H4 (cell line): Measurements from ENCODE around the gene CACYBP. TPM values are rescaled to one million over a fixed set of nuclear protein-coding genes. Genes with fewer than 3 reads are reported as not detected.
"Not testable (repeated sequence)": the region's sequence is repeated elsewhere in the genome, so short reads cannot be mapped to it uniquely, and the experiment has no call there.

Experiments
- DNase-seq: peaks from one replicate; pipeline ENCODE4 v3.0.0-alpha.2; 2015; ENCODE audit warnings: low spot score
- total RNA-seq: library from RNA; depleted of rRNA; stranded (reverse); fragments of >200 nt; shearing (Covaris generic); gene quantifications from 2 replicates; pipeline ENCODE4 v1.2.3, GENCODE V29; 2014

CACYBP gene
- total RNA-seq, 1 experiment from 2014 or later: 205 TPM

DNA sequence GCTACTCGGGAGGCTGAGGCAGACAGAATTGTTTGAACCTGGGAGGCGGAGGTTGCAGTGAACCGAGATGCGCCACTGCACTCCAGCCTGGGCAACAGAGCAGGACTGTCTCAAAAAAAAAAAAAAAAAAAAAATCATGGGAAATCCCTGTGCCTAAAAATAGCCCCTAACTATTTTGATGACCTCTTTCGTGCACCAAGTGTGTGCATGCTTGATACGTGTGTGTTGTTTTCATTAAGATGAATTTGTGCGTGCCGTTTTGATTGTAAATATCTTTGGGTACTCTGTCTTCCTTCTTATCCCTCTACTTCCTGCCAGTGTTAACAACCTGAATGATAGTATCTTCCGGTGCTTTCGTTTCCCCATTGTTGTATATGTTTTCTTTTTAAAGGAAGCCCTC lies 9.8 kb downstream of the CACYBP start:
- no peak for DNase-seq

- DNase-seq: no peak
Observed at GRCh38 chr1:175013445-175013844, 13.7 kb downstream of the CACYBP start.

DNA sequence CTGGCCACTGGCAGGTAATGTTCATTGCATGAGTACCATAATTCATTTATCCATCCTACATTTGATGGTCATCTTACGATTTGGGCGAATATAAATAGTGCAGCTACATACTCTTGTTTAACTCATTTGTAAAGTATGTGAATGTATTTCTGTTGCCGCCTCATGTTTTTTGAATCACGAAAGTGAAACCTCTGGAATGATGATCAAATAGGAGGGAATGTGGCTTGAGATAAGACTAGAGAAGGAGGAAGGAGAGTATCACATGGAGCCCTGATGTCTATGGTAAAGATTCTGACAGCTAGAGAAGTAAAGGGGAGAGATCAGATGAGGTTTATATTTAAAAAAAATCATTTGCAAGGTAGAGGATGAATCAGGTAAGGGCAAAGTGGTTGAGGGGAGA lies 15.5 kb downstream of the CACYBP start:
- no peak for DNase-seq

GRCh38 chr1:175019524-175019923 lies 19.8 kb downstream of the CACYBP start:
- no peak for DNase-seq

GRCh38 chr1:175023043-175023921 lies 23.5 kb downstream of the CACYBP start, which contains the start of gene MRPS14:
TSS of gene MRPS14 (minus strand) at chr1:175023425. CDS start at chr1:175023408, 17 bp downstream.
- DNase-seq: peak; percentile 94

DNA sequence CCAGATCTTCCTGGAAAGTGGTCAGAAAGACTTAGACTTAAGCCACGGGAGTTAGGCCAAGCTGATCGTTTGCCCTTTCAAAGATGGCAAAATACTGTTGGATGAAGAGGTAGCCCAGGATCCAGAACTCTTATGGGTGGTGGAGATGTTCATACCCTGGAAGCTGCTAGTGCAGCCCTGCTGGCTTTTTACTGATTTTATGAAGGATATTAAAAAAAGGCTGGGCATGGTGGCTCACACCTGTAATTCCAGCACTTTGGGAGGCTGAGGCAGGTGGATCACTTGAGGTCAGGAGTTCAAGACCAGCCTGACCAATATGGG lies 24.1 kb downstream of the CACYBP start:
- not testable (repeated sequence) for DNase-seq

DNA sequence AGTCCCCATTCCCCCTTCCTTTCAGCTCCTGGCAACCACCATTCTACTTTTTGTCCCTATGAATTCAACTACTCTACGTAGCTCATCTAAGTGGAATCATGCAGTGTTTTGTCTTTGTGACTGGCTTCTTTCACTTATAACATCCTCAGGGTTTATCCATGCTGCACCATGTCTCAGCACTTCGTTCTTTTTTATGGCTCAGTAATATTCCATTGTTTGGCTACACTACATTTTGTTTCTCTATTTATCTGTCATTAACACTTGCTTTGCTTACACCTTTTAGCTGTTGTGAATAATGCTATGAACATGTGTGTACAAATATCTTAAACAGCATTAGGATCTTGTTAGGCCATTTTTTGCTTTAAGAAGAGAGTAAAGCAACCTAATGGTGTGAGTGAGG lies 25.0 kb downstream of the CACYBP start:
- DNase-seq: no peak

GRCh38 chr1:175033953-175034352 lies 34.2 kb downstream of the CACYBP start:
- DNase-seq: no peak

DNA sequence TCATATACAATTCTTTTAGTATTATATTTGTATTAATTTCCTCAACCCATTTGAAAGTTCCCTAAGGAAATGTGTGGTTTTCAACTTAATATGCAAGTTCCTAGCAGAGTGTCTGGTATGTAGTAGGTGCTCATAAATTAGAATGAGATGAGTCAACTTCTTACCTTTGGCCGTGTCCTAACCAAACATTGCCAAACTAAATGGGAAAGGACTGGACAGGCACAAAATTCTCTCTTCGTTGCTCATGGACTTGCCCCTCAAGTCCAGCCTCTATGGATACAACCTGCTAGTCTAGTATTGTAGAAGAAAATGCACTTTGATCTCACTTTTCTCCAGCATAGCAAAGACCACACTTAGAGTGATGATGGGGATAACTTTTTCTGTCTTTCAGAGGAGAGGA lies 35.0 kb downstream of the CACYBP start:
- no peak for DNase-seq

GRCh38 chr1:175035865-175036264 lies 36.1 kb downstream of the CACYBP start:
- DNase-seq: no peak

- DNase-seq: no peak
Observed at GRCh38 chr1:175036476-175036875, 36.7 kb downstream of the CACYBP start.

- no peak for DNase-seq
Observed at GRCh38 chr1:175037416-175037815, 37.7 kb downstream of the CACYBP start.

GRCh38 chr1:175040324-175040879 lies 40.7 kb downstream of the CACYBP start:
- DNase-seq: no peak

DNA sequence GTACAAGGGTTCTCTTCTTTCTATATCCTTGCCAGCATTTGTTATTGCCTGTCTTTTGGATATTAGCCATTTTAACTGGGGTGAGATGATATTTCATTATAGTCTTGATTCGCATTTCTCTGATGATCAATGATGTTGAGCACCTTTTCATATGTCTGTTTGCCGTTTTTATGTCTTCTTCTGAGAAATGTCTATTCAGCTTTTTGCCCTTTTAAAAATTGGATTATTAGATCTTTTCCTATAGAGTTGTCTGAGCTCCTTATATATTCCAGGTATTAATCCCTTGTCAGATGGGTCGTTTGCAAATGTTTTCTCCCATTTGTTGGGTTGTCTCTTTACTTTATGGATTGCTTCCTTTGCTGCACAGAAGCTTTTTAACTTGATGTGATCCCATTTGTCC lies 42.9 kb downstream of the CACYBP start:
- DNase-seq: no peak

DNA sequence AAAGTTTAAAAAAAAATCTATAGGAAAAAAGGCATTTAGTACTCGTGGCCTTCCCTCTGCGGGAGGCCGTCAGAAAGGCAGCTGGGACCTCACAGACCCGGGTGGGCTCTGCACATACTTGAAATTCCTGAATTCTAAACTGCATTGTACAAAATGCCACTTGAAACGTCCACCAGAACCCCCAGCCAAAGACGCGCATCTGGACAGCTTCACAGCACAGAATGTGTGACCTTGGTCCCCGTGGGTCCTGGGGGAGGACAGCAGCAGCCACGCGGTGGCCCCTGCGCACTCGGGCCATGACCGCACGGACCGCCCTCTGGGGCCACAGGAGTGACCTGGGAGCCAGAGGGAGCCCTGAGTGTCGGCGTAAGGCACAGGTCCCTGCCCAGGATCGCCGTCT lies 44.1 kb downstream of the CACYBP start:
- DNase-seq: no peak

- not testable (repeated sequence) for DNase-seq
Observed at GRCh38 chr1:175044591-175044990, 44.8 kb downstream of the CACYBP start.

- DNase-seq: no peak
Observed at GRCh38 chr1:175045097-175045496, 45.4 kb downstream of the CACYBP start.

DNA sequence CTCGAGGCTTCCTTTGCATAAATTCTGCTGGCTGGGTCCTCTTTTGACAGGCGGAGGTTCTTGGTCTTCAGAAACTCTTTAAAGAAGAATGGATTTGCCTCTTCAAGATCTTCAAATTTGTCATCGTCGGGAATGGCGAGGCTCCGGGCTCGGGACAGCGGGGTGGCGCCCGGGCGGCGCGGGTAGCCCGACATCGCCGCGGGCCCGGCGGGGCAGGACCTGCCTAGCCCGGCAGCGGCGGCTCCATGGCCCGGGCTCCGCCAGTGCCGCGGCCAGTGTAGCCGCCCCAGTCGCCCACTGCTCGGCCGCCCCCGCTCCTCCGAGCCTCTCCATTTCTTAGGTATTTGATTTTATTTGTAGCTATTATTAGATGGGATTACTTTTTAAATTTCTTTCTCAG lies 45.8 kb downstream of the CACYBP start:
- DNase-seq: no peak

DNA sequence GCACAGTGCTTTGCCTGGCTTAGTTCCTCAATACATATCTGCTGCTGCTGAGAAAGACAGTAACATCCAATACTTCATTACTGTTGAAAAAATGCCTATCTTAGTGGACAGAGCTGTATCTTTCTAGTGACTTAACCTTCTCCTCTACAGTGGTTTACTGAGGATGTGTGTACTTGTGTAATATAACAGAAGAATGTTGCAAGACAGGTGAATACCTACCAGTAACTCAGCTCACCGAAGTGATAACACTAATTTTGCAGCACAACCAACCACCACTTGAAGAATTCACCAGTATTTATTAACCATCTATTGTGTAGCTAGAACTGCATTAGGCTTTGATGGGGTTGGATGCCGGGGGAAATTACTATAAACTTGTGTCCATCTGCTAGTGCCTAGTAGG lies 51.2 kb downstream of the CACYBP start:
- DNase-seq: no peak

GRCh38 chr1:175054736-175055135 lies 55.0 kb downstream of the CACYBP start:
- DNase-seq: no peak
